RWPE2 (cell line): ENCODE data around the gene CYP24A1.

ENCODE experiments used
- ATAC-seq: fragments of 200-7000 bp; cut with Tn5 transposase; 3 replicates; pipeline ENCODE4 v1.9.1; 2021; ENCODE audit warnings: low read depth
- DNase-seq: peaks from one replicate; pipeline ENCODE4 v3.0.0-alpha.2; 2020; ENCODE audit warnings: low spot score
- H3K27ac ChIP-seq: fragments of 450-650 bp; 2 replicates; pipeline ENCODE4 v1.5.1; 2017; ENCODE audit warnings: mild to moderate bottlenecking; ENCODE audit not compliant: poor library complexity, severe bottlenecking
- H3K27me3 ChIP-seq: fragments of 250-450 bp; sonication (Bioruptor Pico); 2 replicates; pipeline ENCODE4 v1.5.1; 2021; ENCODE audit warnings: mild to moderate bottlenecking, moderate library complexity; ENCODE audit not compliant: insufficient read depth, poor library complexity, severe bottlenecking
- H3K36me3 ChIP-seq: fragments of 250-450 bp; sonication (Bioruptor Pico); 2 replicates; pipeline ENCODE4 v1.5.1; 2020; ENCODE audit warnings: low read depth, mild to moderate bottlenecking, moderate library complexity
- H3K4me1 ChIP-seq: fragments of 250-450 bp; sonication (Bioruptor Pico); 2 replicates; pipeline ENCODE4 v1.5.1; 2021; ENCODE audit warnings: mild to moderate bottlenecking, moderate library complexity; ENCODE audit not compliant: insufficient read depth, poor library complexity, severe bottlenecking
- H3K4me3 ChIP-seq: fragments of 250-450 bp; sonication (Bioruptor Pico); 2 replicates; pipeline ENCODE4 v1.5.1; 2021; ENCODE audit warnings: mild to moderate bottlenecking, moderate library complexity; ENCODE audit not compliant: severe bottlenecking
- H3K9me3 ChIP-seq: fragments of 250-450 bp; sonication (Bioruptor Pico); 2 replicates; pipeline ENCODE4 v1.5.1; 2021; ENCODE audit warnings: mild to moderate bottlenecking, moderate library complexity; ENCODE audit not compliant: severe bottlenecking
- TF ChIP-seq, protein P1 (sequence below): fragments of 450-650 bp; IDR thresholded peaks from one replicate; pipeline ENCODE4 v1.5.1; 2017; ENCODE audit warnings: mild to moderate bottlenecking, moderate library complexity; ENCODE audit not compliant: poor library complexity, severe bottlenecking

The CYP24A1 gene

DNA sequence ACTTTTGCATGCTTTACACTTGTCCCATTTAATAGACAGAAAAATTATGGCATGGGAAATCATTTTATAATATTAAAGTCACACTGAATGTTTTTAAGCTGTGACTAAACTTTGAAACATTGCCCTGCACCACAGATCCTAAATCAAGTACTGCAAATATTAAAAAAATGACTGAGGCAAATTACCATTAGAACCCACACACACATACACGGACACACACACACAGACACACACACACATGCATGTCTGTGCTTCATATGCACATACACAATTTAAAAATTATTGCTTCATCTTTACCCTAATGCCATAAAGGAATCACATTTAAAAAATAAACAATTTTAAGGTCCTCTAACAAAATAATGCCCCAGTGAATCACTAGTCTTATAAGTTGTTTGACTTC, 19.9 kb downstream of the CYP24A1 start:
- TF ChIP-seq, protein P1, sequence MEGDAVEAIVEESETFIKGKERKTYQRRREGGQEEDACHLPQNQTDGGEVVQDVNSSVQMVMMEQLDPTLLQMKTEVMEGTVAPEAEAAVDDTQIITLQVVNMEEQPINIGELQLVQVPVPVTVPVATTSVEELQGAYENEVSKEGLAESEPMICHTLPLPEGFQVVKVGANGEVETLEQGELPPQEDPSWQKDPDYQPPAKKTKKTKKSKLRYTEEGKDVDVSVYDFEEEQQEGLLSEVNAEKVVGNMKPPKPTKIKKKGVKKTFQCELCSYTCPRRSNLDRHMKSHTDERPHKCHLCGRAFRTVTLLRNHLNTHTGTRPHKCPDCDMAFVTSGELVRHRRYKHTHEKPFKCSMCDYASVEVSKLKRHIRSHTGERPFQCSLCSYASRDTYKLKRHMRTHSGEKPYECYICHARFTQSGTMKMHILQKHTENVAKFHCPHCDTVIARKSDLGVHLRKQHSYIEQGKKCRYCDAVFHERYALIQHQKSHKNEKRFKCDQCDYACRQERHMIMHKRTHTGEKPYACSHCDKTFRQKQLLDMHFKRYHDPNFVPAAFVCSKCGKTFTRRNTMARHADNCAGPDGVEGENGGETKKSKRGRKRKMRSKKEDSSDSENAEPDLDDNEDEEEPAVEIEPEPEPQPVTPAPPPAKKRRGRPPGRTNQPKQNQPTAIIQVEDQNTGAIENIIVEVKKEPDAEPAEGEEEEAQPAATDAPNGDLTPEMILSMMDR: no peak
- Histone ChIP-seq H3K27ac (no peak overlapping the region), H3K36me3 (no peaks in the 10 kb centered on the region), H3K4me1 (peaks cover 16% of the 10 kb centered on the region), H3K4me3 (no peak overlapping the region), H3K9me3 (no peaks in the 10 kb centered on the region), H3K27me3 (no peaks in the 10 kb centered on the region)
- ATAC-seq: no peak
- no peak for DNase-seq

DNA sequence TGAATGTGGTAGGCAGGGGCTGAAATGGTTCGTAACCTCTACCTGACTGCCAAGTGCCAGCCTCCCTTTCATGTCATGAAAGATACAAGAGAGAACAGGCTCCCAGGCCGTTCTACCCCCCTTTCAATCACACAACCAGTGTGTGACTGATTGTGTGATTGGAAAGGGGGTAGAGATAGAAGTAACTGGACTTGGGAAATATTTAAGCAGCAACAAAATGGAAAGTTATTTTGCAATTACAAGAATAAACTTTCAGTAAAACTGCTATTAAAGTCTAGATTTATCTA, 20.8 kb downstream of the CYP24A1 start:
- DNase-seq: no peak
- Histone ChIP-seq H3K27me3 (no peaks in the 10 kb centered on the region), H3K36me3 (no peaks in the 10 kb centered on the region), H3K27ac (no peak overlapping the region), H3K9me3 (no peaks in the 10 kb centered on the region), H3K4me1 (peaks cover 23% of the 10 kb centered on the region), H3K4me3 (no peak overlapping the region)
- no peak for ATAC-seq
- TF ChIP-seq, protein P1: no peak

DNA sequence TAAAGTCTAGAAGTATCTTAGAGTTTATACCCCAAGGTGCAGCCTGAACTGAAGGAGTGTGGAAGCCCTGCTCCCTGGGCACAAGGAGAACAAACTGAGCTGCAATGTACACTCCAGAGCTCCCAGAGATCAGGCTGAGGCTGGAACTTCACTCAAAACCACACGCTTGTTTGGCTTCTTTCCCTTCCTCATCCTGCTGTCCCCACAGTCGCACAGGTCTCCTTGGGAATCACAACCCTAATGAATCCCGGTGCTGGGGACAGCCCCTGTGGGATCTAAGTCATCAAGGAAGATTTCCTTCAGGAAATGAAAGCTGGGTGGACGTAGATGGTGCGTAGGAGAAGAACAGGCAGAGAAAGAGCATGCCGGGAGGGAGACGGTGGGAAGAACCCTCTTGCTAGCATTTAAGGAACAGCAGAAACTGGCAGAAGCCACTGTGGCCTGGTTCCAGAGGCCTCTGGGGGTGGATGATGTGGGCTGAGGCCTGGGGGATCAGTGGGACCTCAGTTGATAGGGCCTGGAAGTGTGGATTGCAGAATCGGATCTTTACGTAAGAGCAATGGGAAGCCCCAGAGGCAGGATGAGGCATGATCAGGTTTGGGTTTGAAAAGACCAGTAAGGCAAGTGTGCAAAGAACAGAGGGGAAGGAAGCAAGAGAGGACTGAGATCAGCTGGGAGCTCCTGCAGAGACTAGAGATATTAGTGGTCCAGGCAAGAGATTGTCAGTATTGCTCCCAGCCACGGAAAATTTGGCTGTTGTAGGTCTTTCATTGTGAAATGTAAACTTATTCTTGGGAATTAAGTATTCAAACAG, 21.4 kb downstream of the CYP24A1 start:
- no peak for DNase-seq
- ATAC-seq: no peak; the same call in 2 of the 3 replicates
- Histone ChIP-seq H3K4me1 (peaks cover 23% of the 10 kb centered on the region), H3K27me3 (no peaks in the 10 kb centered on the region), H3K4me3 (no peak overlapping the region), H3K9me3 (no peaks in the 10 kb centered on the region), H3K27ac (no peak overlapping the region), H3K36me3 (no peaks in the 10 kb centered on the region)
- TF ChIP-seq, protein P1: no peak

DNA sequence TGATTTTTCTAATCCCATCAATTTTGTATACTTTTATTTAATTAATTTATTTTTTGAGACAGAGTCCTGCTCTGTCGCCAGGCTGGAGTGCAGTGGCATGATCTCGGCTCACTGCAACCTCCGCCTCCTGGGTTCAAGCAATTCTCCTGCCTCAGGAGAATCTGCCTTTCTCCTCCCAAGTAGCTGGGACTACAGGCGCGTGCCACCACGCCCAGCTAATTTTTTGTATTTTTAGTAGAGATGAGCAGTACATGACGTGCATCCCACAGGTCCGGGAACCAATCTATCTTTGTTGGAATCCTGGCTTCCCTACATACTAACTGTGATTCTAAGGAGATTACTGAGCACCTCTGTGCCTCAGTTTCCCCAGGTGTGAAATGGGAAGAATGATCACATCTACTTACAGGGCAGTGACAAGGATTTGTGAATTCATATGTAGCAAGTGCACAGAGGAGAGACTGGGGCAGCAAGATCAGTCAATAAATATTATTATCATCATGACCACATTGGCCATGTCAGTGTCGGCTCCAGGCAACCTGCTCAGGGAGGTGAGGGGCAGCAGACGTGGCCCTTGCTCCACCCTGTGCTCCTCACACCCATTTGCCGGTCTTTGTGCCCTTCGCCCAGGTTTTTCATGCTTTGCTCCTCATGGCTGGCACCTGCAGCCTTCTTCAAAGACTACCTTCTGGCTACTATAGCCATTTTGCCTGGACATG, 22.1 kb downstream of the CYP24A1 start:
- no peak overlapping the region for H3K4me3 ChIP-seq
- H3K36me3 ChIP-seq: no peaks in the 10 kb centered on the region
- H3K27me3 ChIP-seq: no peaks in the 10 kb centered on the region
- H3K27ac ChIP-seq: no peak overlapping the region
- DNase-seq: no peak
- H3K9me3 ChIP-seq: no peaks in the 10 kb centered on the region
- ATAC-seq: no peak
- TF ChIP-seq, protein P1: no peak
- peaks cover 23% of the 10 kb centered on the region for H3K4me1 ChIP-seq

DNA sequence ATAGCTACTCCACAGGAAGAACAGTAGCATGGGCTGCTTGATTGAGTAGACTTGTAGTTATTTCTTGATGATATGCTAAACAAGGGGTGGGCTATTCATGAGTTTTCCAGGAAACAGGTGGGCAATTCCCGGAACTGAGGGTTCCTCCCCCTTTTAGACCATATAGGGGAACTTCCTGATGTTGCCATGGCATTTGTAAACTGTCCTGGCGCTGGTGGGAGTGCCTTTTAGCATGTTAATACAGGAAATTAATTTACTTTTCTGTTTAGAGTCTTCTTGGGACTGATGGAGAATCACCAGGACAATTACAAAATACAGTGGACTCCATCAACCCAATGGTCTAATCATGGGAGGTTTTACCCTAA, 22.7 kb downstream of the CYP24A1 start:
- TF ChIP-seq, protein P1: no peak
- no peak for ATAC-seq
- peaks cover 23% of the 10 kb centered on the region for H3K4me1 ChIP-seq
- DNase-seq: no peak
- H3K36me3 ChIP-seq: no peaks in the 10 kb centered on the region
- no peaks in the 10 kb centered on the region for H3K27me3 ChIP-seq
- H3K4me3 ChIP-seq: no peak overlapping the region
- H3K27ac ChIP-seq: no peak overlapping the region
- H3K9me3 ChIP-seq: no peaks in the 10 kb centered on the region
